ENCODE data around the gene TEX12. TPM values are rescaled to one million over a fixed set of nuclear protein-coding genes. Genes with fewer than 3 reads are reported as not detected.

TEX12 gene
- total RNA-seq, 1 donor from 2014 or later: not detected

GRCh38 chr11:112128483-112129121 lies 38.6 kb upstream of the TEX12 start:
- Histone ChIP-seq H3K27ac (no peak overlapping the region), H3K27me3 (no peaks in the 10 kb centered on the region), H3K4me3 (no peak overlapping the region), H3K4me1 (no peaks in the 10 kb centered on the region), H3K9me3 (no peaks in the 10 kb centered on the region), H3K36me3 (no peaks in the 10 kb centered on the region)
- intact Hi-C loops (cut with DNase I): no loop called here
- peak in 1 of 2 donors; percentile 70 for DNase-seq (ENCODE audit: low spot score in 2 of 2)
- TF ChIP-seq, protein P1, sequence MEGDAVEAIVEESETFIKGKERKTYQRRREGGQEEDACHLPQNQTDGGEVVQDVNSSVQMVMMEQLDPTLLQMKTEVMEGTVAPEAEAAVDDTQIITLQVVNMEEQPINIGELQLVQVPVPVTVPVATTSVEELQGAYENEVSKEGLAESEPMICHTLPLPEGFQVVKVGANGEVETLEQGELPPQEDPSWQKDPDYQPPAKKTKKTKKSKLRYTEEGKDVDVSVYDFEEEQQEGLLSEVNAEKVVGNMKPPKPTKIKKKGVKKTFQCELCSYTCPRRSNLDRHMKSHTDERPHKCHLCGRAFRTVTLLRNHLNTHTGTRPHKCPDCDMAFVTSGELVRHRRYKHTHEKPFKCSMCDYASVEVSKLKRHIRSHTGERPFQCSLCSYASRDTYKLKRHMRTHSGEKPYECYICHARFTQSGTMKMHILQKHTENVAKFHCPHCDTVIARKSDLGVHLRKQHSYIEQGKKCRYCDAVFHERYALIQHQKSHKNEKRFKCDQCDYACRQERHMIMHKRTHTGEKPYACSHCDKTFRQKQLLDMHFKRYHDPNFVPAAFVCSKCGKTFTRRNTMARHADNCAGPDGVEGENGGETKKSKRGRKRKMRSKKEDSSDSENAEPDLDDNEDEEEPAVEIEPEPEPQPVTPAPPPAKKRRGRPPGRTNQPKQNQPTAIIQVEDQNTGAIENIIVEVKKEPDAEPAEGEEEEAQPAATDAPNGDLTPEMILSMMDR (IDR thresholded peaks at IDR 0.05): no peak

- DNase-seq (ENCODE audit: low spot score in 2 of 2): no peak
- TF ChIP-seq, protein P1 (IDR thresholded peaks at IDR 0.05): no peak
- no peak overlapping the region for H3K27ac ChIP-seq
Measured at GRCh38 chr11:112129656-112130055, 37.5 kb upstream of the TEX12 start.

DNA sequence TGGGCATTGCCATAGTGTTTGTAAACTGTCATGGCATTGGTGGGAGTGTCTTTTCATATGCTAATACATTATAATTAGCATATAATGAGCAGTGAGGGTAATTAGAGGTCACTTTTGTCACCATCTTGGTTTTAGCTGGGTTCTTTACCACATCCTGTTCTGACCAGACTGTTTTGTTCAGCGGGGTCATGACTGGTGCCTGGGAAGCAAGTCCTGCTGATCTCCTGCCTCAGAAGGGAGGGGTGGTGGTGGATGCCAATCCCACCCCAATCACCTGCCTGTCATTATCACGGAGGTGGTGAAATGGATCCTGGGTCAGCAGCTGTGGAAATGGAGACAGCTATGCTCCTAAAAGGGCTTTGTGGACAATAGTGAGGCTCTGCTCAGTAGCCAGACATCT lies 34.4 kb upstream of the TEX12 start:
- intact Hi-C loops (cut with DNase I): no loop called here
- Histone ChIP-seq H3K27me3 (no peaks in the 10 kb centered on the region), H3K27ac (no peak overlapping the region), H3K4me3 (no peak overlapping the region), H3K9me3 (no peaks in the 10 kb centered on the region), H3K36me3 (no peaks in the 10 kb centered on the region), H3K4me1 (no peaks in the 10 kb centered on the region)
- TF ChIP-seq, protein P1 (IDR thresholded peaks at IDR 0.05): no peak
- no peak for DNase-seq (ENCODE audit: low spot score in 2 of 2)

More at GRCh38 chr11:112129656-112130055, 37.5 kb upstream of the TEX12 start:
- H3K4me1 ChIP-seq: no peaks in the 10 kb centered on the region
- H3K36me3 ChIP-seq: no peaks in the 10 kb centered on the region
- no peak overlapping the region for H3K4me3 ChIP-seq
- no peaks in the 10 kb centered on the region for H3K27me3 ChIP-seq
- intact Hi-C loops (cut with DNase I): no loop called here
- H3K9me3 ChIP-seq: no peaks in the 10 kb centered on the region

GRCh38 chr11:112134473-112134872 lies 32.7 kb upstream of the TEX12 start:
- Histone ChIP-seq H3K9me3 (no peaks in the 10 kb centered on the region), H3K36me3 (no peaks in the 10 kb centered on the region), H3K27me3 (no peaks in the 10 kb centered on the region), H3K27ac (no peak overlapping the region), H3K4me3 (no peak overlapping the region), H3K4me1 (no peaks in the 10 kb centered on the region)
- intact Hi-C loops (cut with DNase I): no loop called here
- DNase-seq (ENCODE audit: low spot score in 2 of 2): no peak
- TF ChIP-seq, protein P1 (IDR thresholded peaks at IDR 0.05): no peak

DNA sequence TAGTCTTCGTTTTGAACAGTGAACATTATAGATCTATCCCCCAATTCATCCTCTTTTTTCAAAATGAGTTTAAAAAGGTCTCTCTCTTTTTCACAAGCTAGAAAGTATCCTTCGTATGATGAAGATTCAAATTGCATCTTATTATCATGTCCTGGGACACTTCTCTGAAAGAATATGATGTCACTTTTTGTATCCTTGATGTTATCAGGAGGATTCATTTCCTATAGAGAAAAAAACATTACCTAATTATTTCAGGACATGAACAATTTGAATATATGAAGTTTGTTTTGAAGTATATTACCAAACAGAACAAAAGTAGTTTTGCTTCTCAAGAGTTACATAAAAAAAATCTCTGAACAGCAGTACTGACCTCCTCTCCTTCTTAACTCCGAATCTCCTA lies 23.6 kb upstream of the TEX12 start:
- Histone ChIP-seq H3K36me3 (peaks cover 0 to 2% of the 10 kb centered on the region in 2 donors), H3K27ac (no peak overlapping the region), H3K27me3 (no peaks in the 10 kb centered on the region), H3K9me3 (no peaks in the 10 kb centered on the region), H3K4me1 (no peaks in the 10 kb centered on the region), H3K4me3 (no peak overlapping the region)
- DNase-seq (ENCODE audit: low spot score in 2 of 2): no peak
- TF ChIP-seq, protein P1 (IDR thresholded peaks at IDR 0.05): no peak
- intact Hi-C loops (cut with DNase I): no loop called here

- Histone ChIP-seq H3K9me3 (no peaks in the 10 kb centered on the region), H3K4me1 (no peaks in the 10 kb centered on the region), H3K27me3 (no peaks in the 10 kb centered on the region), H3K4me3 (no peak overlapping the region), H3K36me3 (no peaks in the 10 kb centered on the region), H3K27ac (no peak overlapping the region)
- no peak for DNase-seq (ENCODE audit: low spot score in 2 of 2)
- intact Hi-C loops (cut with DNase I): no loop called here
- TF ChIP-seq, protein P1 (IDR thresholded peaks at IDR 0.05): no peak
Measured at GRCh38 chr11:112150517-112150916, 16.7 kb upstream of the TEX12 start.
